Smooth muscle cell (in vitro differentiated cells): Measurements from ENCODE around the gene CCDC50. TPM values are rescaled to one million over a fixed set of nuclear protein-coding genes. Genes with fewer than 3 reads are reported as not detected.

Experiments
- DNase-seq: peaks from one replicate; lab custom pipeline; 2025; ENCODE audit not compliant: unreplicated experiment; lab: John Stamatoyannopoulos, UW
- H2AFZ ChIP-seq: fragments of 200-600 bp; sonication (generic); 2 replicates; pipeline ENCODE4 v1.6.0; 2016; ENCODE audit warnings: antibody characterized with exemption, low read depth, mild to moderate bottlenecking
- H3F3A ChIP-seq: fragments of 200-600 bp; sonication (generic); 2 replicates; pipeline ENCODE4 v1.6.0; 2017; ENCODE audit warnings: antibody characterized with exemption, low read depth
- H3K27ac ChIP-seq: fragments of 200-600 bp; sonication (generic); 2 replicates; pipeline ENCODE4 v1.5.1; 2016; ENCODE audit warnings: low read depth, mild to moderate bottlenecking
- H3K27me3 ChIP-seq: fragments of 200-600 bp; sonication (generic); 2 replicates; pipeline ENCODE4 v1.6.1; 2016; ENCODE audit warnings: low read depth, mild to moderate bottlenecking
- H3K36me3 ChIP-seq: fragments of 200-600 bp; sonication (generic); 2 replicates; pipeline ENCODE4 v1.5.1; 2016; ENCODE audit warnings: low read depth
- H3K4me1 ChIP-seq: fragments of 200-600 bp; sonication (generic); 2 replicates; pipeline ENCODE4 v1.5.1; 2016; ENCODE audit warnings: low read depth
- H3K4me2 ChIP-seq: fragments of 200-600 bp; sonication (generic); 2 replicates; pipeline ENCODE4 v1.6.0; 2016; ENCODE audit warnings: mild to moderate bottlenecking
- H3K4me3 ChIP-seq: fragments of 200-600 bp; sonication (generic); 2 replicates; pipeline ENCODE4 v1.5.1; 2016; ENCODE audit warnings: mild to moderate bottlenecking
- H3K79me2 ChIP-seq: fragments of 200-600 bp; sonication (generic); 2 replicates; pipeline ENCODE4 v1.6.0; 2016; ENCODE audit warnings: low read depth, mild to moderate bottlenecking
- H3K9ac ChIP-seq: fragments of 200-600 bp; sonication (generic); 2 replicates; pipeline ENCODE4 v1.6.0; 2016; ENCODE audit warnings: low read depth
- H3K9me3 ChIP-seq: fragments of 200-600 bp; sonication (generic); replicated peaks from 2 replicates; pipeline ENCODE4 v1.5.1; 2016; ENCODE audit warnings: low read depth
- H4K20me1 ChIP-seq: fragments of 200-600 bp; sonication (generic); 2 replicates; pipeline ENCODE4 v1.6.0; 2016; ENCODE audit warnings: low read depth
- WGBS: methylation state at CpG from one replicate; pipeline ENCODE4 v1.1.7; 2016; ENCODE audit warnings: low lambda C conversion rate; 5-methylcytosine and 5-hydroxymethylcytosine counted together
- polyA plus RNA-seq: library from polyadenylated mRNA; unstranded; fragments of >200 nt; fragmentation: Nextera tagmentation; extraction: Ambion mirVana; gene quantifications from 2 replicates; pipeline ENCODE4 v1.2.1, GENCODE V29; 2016
- total RNA-seq: library from RNA; depleted of rRNA; stranded (reverse); fragments of >200 nt; gene quantifications from 2 replicates; pipeline ENCODE4 v1.2.3, GENCODE V29; 2014
- TF ChIP-seq, protein P1 (sequence below): fragments of 200-600 bp; sonication (generic); IDR thresholded peaks from 2 replicates; pipeline ENCODE4 v1.5.1; 2017; ENCODE audit warnings: borderline replicate concordance, mild to moderate bottlenecking, antibody characterized with exemption; ENCODE audit not compliant: insufficient read depth, poor library complexity, severe bottlenecking

The CCDC50 gene
- total and polyA plus RNA-seq, 2 experiments from 2014 or later, result 31.7 to 53.9 TPM

DNA sequence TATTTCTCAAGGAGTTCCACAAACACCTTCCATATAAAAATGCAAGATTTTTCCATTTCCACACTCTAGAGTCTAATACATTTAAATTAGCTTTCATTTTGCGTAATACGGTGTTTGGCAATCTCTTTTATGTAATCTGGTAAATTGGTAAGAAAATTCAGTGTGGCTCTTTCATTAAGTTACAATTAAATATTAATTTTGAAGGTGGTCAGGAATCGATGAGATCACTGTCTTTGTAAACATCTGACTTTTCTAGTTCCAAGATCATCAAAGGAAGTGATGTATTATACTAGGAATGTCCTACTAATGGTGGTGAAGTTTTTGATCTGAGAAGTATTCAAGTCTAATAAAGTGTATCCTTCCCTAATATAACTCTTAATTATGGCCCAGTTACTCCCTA lies 2.2 kb downstream of the CCDC50 start:
- Histone ChIP-seq H3K27me3 (no peaks in the 10 kb centered on the region), H3F3A (peaks cover 9% of the 10 kb centered on the region), H3K9ac (peak overlapping the region; percentile 88), H3K79me2 (peaks cover 60% of the 10 kb centered on the region), H4K20me1 (no peaks in the 10 kb centered on the region), H3K27ac (peak overlapping the region; percentile 91), H3K4me2 (peak overlapping the region; percentile 84), H3K36me3 (no peaks in the 10 kb centered on the region), H3K4me1 (peaks cover 33% of the 10 kb centered on the region), H3K4me3 (peak overlapping the region; percentile 85), H2AFZ (no peak overlapping the region), H3K9me3 (no peaks in the 10 kb centered on the region)
- TF ChIP-seq, protein P1, sequence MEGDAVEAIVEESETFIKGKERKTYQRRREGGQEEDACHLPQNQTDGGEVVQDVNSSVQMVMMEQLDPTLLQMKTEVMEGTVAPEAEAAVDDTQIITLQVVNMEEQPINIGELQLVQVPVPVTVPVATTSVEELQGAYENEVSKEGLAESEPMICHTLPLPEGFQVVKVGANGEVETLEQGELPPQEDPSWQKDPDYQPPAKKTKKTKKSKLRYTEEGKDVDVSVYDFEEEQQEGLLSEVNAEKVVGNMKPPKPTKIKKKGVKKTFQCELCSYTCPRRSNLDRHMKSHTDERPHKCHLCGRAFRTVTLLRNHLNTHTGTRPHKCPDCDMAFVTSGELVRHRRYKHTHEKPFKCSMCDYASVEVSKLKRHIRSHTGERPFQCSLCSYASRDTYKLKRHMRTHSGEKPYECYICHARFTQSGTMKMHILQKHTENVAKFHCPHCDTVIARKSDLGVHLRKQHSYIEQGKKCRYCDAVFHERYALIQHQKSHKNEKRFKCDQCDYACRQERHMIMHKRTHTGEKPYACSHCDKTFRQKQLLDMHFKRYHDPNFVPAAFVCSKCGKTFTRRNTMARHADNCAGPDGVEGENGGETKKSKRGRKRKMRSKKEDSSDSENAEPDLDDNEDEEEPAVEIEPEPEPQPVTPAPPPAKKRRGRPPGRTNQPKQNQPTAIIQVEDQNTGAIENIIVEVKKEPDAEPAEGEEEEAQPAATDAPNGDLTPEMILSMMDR, result no peak
- WGBS, result 83% methylated on average over 3 of the region's 3 CpGs
- DNase-seq, result no peak

DNA sequence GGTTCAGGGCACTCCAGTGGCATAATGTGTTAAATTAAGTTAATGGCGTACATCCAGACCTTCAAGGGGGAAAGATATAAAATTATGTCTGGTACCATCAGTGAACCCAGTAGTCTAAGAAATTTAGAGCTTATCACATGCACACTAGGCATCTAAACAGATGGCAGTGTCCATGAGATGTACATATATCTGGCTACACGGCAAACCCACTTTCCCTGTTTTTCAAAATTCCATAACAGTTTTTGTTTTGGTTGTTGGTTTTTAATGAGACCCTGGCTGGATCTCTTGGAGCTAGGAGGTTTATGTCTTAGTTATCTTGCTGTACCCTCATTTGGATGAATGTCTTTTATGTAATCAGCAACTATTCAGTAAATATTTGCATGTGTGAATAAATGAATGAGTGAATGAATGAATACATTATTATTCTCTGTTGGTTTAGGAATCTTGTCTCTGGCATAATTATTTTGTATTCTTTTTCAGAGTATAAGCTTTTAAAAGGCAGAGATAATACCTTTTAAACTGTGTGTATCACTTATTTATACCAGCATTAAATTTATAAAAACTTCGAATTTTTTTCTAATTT lies 4.2 kb downstream of the CCDC50 start:
- Histone ChIP-seq H3F3A (peaks cover 12% of the 10 kb centered on the region), H3K27me3 (no peaks in the 10 kb centered on the region), H3K9ac (no peak overlapping the region), H4K20me1 (no peaks in the 10 kb centered on the region), H3K9me3 (no peaks in the 10 kb centered on the region), H3K36me3 (no peaks in the 10 kb centered on the region), H3K4me1 (peaks cover 35% of the 10 kb centered on the region), H3K27ac (peak overlapping the region; percentile 91), H3K79me2 (peaks cover 78% of the 10 kb centered on the region), H2AFZ (no peak overlapping the region), H3K4me3 (no peak overlapping the region), H3K4me2 (peak overlapping the region; percentile 84)
- WGBS, result 93% methylated on average over 3 of the region's 3 CpGs
- TF ChIP-seq, protein P1, result no peak
- no peak for DNase-seq

DNA sequence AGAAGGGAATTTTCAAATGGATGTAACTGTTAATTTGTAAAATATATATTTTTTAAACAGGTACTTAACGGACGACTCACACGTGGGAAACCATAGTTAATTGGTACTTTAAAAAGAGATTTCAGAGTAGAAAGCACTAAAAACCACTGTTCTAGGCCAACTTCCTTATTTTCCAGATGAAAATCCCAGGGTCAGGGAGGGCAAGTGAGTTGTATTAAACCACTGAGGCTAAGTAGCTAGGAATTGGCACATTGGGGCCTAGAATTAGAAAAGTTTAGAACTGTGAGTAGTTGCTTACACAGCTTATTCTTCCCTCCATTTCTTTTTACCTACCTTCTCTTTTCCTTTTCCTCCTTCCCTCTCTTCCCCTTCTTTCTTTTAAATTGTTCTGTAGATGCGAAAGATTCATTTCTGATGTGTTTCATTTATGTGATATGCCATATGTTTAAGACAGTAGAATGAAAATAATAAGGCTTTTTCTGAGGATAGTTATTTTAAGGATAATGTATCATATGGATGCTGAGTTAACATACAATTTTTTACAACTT lies 5.2 kb downstream of the CCDC50 start:
- no peaks in the 10 kb centered on the region for H4K20me1 ChIP-seq
- H3K79me2 ChIP-seq, result peaks cover 89% of the 10 kb centered on the region
- H3K4me3 ChIP-seq, result no peak overlapping the region
- no peak for DNase-seq
- H3K27me3 ChIP-seq, result no peaks in the 10 kb centered on the region
- peak overlapping the region; percentile 17 for H3K27ac ChIP-seq
- H3K36me3 ChIP-seq, result no peaks in the 10 kb centered on the region
- WGBS, result 79% methylated on average over 4 of the region's 4 CpGs
- H3K9me3 ChIP-seq, result no peaks in the 10 kb centered on the region
- TF ChIP-seq, protein P1, result no peak
- peaks cover 35% of the 10 kb centered on the region for H3K4me1 ChIP-seq
- H3K4me2 ChIP-seq, result no peak overlapping the region
- H3F3A ChIP-seq, result peaks cover 11% of the 10 kb centered on the region
- H3K9ac ChIP-seq, result no peak overlapping the region
- no peak overlapping the region for H2AFZ ChIP-seq

DNA sequence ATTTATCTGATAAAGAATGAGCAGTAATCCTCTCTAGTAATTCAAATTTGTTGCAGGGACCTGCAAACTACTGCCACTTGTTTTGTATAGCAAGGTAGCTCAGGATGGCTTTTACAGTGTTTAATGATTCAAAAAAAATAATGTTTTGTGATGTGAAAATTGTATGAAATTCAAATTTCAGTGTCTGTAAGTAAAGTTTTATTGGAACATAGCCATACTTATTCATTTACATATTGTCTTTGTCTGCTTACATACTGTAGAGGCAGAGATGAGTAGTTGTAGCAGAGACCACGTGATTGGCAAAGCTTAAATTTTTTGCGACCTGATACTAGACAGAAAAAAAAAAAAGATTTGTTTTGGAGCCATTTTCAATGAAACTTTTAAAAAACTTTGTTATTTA lies 7.6 kb downstream of the CCDC50 start:
- Histone ChIP-seq H3K4me1 (peaks cover 22% of the 10 kb centered on the region), H3F3A (peaks cover 12% of the 10 kb centered on the region), H3K9ac (no peak overlapping the region), H3K4me3 (no peak overlapping the region), H3K36me3 (no peaks in the 10 kb centered on the region), H3K79me2 (peaks cover 99% of the 10 kb centered on the region), H3K27me3 (no peaks in the 10 kb centered on the region), H2AFZ (no peak overlapping the region), H4K20me1 (peaks cover 7% of the 10 kb centered on the region), H3K9me3 (no peaks in the 10 kb centered on the region), H3K4me2 (no peak overlapping the region), H3K27ac (peak overlapping the region; percentile 74)
- no peak for DNase-seq
- TF ChIP-seq, protein P1, result no peak
- 65% methylated on average over 2 of the region's 2 CpGs for WGBS
